ENCODE data around the gene MPIG6B. TPM values are rescaled to one million over a fixed set of nuclear protein-coding genes. Genes with fewer than 3 reads are reported as not detected.
A peak's percentile ranks its signal among the peaks of the same experiment; 100 is the strongest.

Gene MPIG6B
- total RNA-seq, 1 donor from 2014 or later: 0.19 TPM

- intact Hi-C loops (cut with micrococcal nuclease): no loop called here
- Histone ChIP-seq H3K27ac (replicated peaks) (peak overlapping the region; percentile 96), H3K27me3 (ENCODE audit: low read depth) (no peaks in the 10 kb centered on the region), H3K9me3 (replicated peaks) (no peaks in the 10 kb centered on the region), H3K36me3 (peaks cover 36% of the 10 kb centered on the region), H3K4me1 (peaks cover 93% of the 10 kb centered on the region), H3K4me3 (peak overlapping the region; percentile 83)
- no peak for TF ChIP-seq CTCF (IDR thresholded peaks at IDR 0.05; ENCODE audit: borderline replicate concordance)
- peak; percentile 38 for DNase-seq
Measured at GRCh38 chr6:31734821-31735406, 11.7 kb downstream of the MPIG6B start.

GRCh38 chr6:31736021-31736767, 13.0 kb downstream of the MPIG6B start, which contains the start of gene CLIC1:
Gene CLIC1, minus strand, starts transcription at chr6:31736530. Its CDS starts 230 bp downstream, at chr6:31736300.
- DNase-seq: peak; percentile 85
- Histone ChIP-seq H3K4me1 (peaks cover 90% of the 10 kb centered on the region), H3K27me3 (ENCODE audit: low read depth) (no peaks in the 10 kb centered on the region), H3K27ac (replicated peaks) (peak within 1 kb of the TSS; percentile 96), H3K9me3 (replicated peaks) (no peaks in the 10 kb centered on the region), H3K4me3 (peak within 1 kb of the TSS; percentile 83), H3K36me3 (peaks cover 29% of the 10 kb centered on the region)
- intact Hi-C loops (cut with micrococcal nuclease): no loop called here
- TF ChIP-seq CTCF (IDR thresholded peaks at IDR 0.05; ENCODE audit: borderline replicate concordance): no peak

GRCh38 chr6:31736768-31737314, 13.7 kb downstream of the MPIG6B start:
- peaks cover 83% of the 10 kb centered on the region for H3K4me1 ChIP-seq

GRCh38 chr6:31737315-31737990, 14.3 kb downstream of the MPIG6B start:
- DNase-seq: no peak
- intact Hi-C loops (cut with micrococcal nuclease): no loop called here
- Histone ChIP-seq H3K27ac (replicated peaks) (peak overlapping the region; percentile 96), H3K9me3 (replicated peaks) (no peaks in the 10 kb centered on the region), H3K36me3 (peaks cover 16% of the 10 kb centered on the region), H3K27me3 (ENCODE audit: low read depth) (no peaks in the 10 kb centered on the region), H3K4me3 (peak overlapping the region; percentile 83), H3K4me1 (peaks cover 77% of the 10 kb centered on the region)
- no peak for TF ChIP-seq CTCF (IDR thresholded peaks at IDR 0.05; ENCODE audit: borderline replicate concordance)

More at GRCh38 chr6:31736768-31737314, 13.7 kb downstream of the MPIG6B start:
- Histone ChIP-seq H3K36me3 (peaks cover 22% of the 10 kb centered on the region), H3K9me3 (replicated peaks) (no peaks in the 10 kb centered on the region), H3K4me3 (peak overlapping the region; percentile 83), H3K27ac (replicated peaks) (peak overlapping the region; percentile 96), H3K27me3 (ENCODE audit: low read depth) (no peaks in the 10 kb centered on the region)
- DNase-seq: no peak
- TF ChIP-seq CTCF (IDR thresholded peaks at IDR 0.05; ENCODE audit: borderline replicate concordance): no peak
- intact Hi-C loops (cut with micrococcal nuclease): no loop called here

Measured in left ventricle myocardium inferior (tissue), 1 donor.